ENCODE data around the gene SSBP2.
"Not testable (repeated sequence)": the region's sequence is repeated elsewhere in the genome, so short reads cannot be mapped to it uniquely, and the experiment has no call there.

SSBP2 gene

DNA sequence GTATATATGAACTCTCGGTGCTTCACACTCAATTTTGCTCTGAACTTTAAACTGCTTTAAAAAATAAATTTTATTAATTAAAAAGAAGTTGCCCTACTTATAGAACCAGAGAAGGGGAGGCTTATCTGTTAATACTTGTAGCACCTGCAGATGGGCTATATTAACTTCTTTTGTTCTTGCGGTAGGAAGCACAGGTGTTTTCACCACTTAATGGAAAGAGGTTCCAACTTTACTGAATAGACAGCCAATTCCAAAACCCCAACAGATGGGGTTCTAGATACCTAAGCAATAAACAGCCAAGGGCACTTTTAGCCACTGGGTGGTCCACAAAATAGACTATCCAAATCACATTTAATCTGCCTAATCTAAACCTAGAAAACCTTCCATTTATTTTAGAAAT, 65.4 kb downstream of the SSBP2 start:
- no peak overlapping the region for H3K4me3 ChIP-seq (replicated peaks; ENCODE audit: low read depth, low read length)
- TF ChIP-seq, protein P1, sequence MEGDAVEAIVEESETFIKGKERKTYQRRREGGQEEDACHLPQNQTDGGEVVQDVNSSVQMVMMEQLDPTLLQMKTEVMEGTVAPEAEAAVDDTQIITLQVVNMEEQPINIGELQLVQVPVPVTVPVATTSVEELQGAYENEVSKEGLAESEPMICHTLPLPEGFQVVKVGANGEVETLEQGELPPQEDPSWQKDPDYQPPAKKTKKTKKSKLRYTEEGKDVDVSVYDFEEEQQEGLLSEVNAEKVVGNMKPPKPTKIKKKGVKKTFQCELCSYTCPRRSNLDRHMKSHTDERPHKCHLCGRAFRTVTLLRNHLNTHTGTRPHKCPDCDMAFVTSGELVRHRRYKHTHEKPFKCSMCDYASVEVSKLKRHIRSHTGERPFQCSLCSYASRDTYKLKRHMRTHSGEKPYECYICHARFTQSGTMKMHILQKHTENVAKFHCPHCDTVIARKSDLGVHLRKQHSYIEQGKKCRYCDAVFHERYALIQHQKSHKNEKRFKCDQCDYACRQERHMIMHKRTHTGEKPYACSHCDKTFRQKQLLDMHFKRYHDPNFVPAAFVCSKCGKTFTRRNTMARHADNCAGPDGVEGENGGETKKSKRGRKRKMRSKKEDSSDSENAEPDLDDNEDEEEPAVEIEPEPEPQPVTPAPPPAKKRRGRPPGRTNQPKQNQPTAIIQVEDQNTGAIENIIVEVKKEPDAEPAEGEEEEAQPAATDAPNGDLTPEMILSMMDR (IDR thresholded peaks at IDR 0.05; ENCODE audit: low read depth, low read length, missing control alignments) = no peak
- no peak for DNase-seq (ENCODE audit: extremely low read depth, low read depth)

DNA sequence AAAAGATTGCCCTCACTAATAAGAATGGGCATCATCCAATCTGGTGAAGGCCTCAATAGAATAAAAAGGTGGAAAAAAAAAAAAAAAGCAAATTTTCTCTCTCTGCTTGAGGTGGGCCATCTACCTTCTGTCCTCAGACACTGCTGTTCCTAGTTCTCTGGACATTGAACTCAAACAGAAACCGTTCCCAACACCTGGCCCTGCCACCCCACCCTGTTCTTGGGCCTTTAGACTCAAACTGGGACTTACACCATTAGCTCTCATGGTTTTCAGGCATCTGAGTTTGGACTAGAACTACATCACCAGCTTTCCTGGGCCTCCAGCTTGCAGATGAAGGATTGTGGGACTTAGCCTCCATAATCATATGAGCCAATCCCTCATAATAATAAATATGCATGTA, 71.0 kb downstream of the SSBP2 start:
- no peak for DNase-seq (ENCODE audit: extremely low read depth, low read depth)
- TF ChIP-seq, protein P1 (IDR thresholded peaks at IDR 0.05; ENCODE audit: low read depth, low read length, missing control alignments) = no peak
- no peak overlapping the region for H3K4me3 ChIP-seq (replicated peaks; ENCODE audit: low read depth, low read length)

DNA sequence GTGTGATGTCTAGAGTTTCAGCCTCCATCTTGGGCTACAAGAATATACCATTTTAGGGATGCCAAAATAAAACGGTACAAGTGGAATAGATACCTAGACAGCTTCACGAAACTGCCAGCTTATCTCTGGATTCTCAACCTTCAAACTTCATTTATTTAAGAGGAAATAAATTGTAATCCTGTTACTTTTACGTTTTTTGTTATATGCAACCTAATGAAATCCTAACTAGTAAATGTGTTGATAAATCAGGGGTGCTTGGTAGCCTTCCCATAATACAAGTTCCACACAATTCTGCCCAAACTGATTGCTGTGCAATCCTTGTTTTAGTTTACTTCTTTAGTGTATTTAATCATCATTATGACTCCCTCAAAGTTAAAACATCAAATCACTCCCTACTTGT, 75.5 kb downstream of the SSBP2 start:
- DNase-seq (ENCODE audit: extremely low read depth, low read depth) = no peak
- TF ChIP-seq, protein P1 (IDR thresholded peaks at IDR 0.05; ENCODE audit: low read depth, low read length, missing control alignments) = no peak
- no peak overlapping the region for H3K4me3 ChIP-seq (replicated peaks; ENCODE audit: low read depth, low read length)

DNA sequence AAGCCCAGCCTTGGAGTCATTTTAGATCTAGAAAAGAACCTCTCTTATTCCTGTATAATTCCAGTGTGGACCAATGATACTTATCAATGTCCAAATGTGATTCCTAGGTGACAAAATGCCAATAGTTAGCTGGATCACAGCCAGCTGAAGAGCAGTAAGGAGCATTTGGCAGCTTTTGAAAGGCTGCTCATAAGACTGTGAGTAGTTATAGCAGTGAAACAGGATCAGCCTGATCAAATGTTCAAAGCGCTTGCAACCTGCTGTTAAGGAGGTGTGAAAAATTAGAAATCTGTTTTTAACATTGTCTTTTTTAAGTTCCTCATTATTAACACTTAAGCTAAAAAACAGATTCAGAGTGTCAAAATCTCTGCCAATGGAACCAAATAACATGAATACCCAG, 85.1 kb downstream of the SSBP2 start:
- TF ChIP-seq, protein P1 (IDR thresholded peaks at IDR 0.05; ENCODE audit: low read depth, low read length, missing control alignments) = no peak
- no peak for DNase-seq (ENCODE audit: extremely low read depth, low read depth)
- H3K4me3 ChIP-seq (replicated peaks; ENCODE audit: low read depth, low read length) = no peak overlapping the region

DNA sequence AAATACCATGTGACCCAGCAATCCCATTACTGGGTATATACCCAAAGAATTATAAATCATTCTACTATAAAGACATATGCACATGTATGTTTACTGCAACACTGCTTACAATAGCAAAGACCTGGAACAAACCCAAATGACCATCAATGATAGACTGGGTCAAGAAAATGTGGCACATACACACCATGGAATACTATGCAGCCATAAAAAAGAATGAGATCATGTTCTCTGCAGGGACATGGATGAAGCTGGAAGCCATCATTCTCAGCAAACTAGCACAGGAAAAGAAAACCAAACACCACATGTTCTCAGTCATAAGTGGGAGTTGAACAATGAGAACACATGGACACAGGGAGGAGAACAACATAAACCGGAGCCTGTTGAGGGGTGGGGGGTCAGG, 90.3 kb downstream of the SSBP2 start:
- H3K4me3 ChIP-seq (replicated peaks; ENCODE audit: low read depth, low read length); DNase-seq (ENCODE audit: extremely low read depth, low read depth): not testable (repeated sequence)

DNA sequence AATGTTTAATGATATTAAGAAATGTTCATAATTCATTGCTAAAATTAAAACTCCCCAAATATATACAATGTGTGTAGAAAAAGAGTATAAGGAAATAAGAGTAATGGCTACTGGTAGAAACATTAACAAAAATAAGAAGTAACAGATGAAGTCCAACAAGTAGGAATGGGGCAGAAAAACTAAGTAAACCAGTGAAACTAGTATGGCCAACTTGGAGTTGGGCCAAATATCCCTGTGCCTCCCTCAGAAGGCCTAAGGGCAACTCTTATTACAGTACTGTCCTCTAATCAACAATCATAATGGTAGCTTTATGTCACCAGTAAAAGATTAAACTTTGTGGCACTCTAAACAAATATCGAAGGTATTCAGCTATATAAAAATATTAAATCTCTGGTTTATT, 93.5 kb downstream of the SSBP2 start:
- no peak for DNase-seq (ENCODE audit: extremely low read depth, low read depth)
- H3K4me3 ChIP-seq (replicated peaks; ENCODE audit: low read depth, low read length) = no peak overlapping the region
- TF ChIP-seq, protein P1 (IDR thresholded peaks at IDR 0.05; ENCODE audit: low read depth, low read length, missing control alignments) = no peak

DNA sequence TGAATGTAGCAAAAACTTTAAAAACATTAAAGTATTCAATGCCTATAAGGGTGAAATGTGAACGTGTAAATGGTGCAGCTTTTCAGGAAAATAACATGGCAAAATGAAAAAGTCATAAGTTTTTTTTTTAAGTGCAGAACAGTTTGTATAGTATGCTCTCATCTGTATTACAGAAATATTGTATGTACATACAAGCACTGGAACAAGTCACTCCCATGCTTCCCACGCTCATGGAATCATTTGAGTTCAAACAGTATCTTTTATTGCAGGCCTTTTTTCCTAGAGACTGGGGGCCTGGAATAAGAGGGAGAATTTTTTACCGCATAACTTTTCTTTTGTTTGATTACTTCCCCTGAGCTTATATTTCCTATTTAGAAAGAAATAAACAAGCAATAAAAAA, 94.1 kb downstream of the SSBP2 start:
- DNase-seq (ENCODE audit: extremely low read depth, low read depth) = no peak
- TF ChIP-seq, protein P1 (IDR thresholded peaks at IDR 0.05; ENCODE audit: low read depth, low read length, missing control alignments) = no peak
- H3K4me3 ChIP-seq (replicated peaks; ENCODE audit: low read depth, low read length) = no peak overlapping the region

Data from HFF-Myc (cell line).